Muscle of arm (tissue), 14 donors: ENCODE results near the gene F12. TPM values are rescaled to one million over a fixed set of nuclear protein-coding genes. Genes with fewer than 3 reads are reported as not detected.
A peak's percentile ranks its signal among the peaks of the same experiment; 100 is the strongest.

Experiments used
- DNase-seq: peaks from one replicate; pipeline ENCODE4 v3.0.0-alpha.2; 2013
- long read RNA-seq, 11 donors: transcript quantifications; one replicate each; lab custom pipeline, GENCODE V29; 2026
- polyA plus RNA-seq, 12 donors: library from polyadenylated mRNA; unstranded; fragments of 120-200 nt; gene quantifications; one replicate each; pipeline ENCODE4 v1.2.1, GENCODE V29; 2013; ENCODE audit not compliant: insufficient read length in 12 of 12

Gene F12
- 1 to 10 TPM in 2 of 12 donors, under 1 TPM in 8, not detected in 2; 0.23 to 1.8 (median 0.39) TPM for polyA plus RNA-seq
- long read RNA-seq, donor 1, partial matches to known transcripts, result 0 of 3 reads
- long read RNA-seq, donor 1, other reads (novel, unspliced or antisense), result 0 of 3 reads
- long read RNA-seq, donor 2, result 0 reads
- long read RNA-seq, donor 3, result 0 reads
- long read RNA-seq, donor 4, result 0 reads
- long read RNA-seq, donor 5, result 0 reads
- long read RNA-seq, donor 6, result 0 reads
- long read RNA-seq, donor 7, result 0 reads
- long read RNA-seq, donor 8, result 0 reads
- long read RNA-seq, donor 9, result 0 reads
- long read RNA-seq, donor 10, result 0 reads
- long read RNA-seq, donor 11, result 0 reads

GRCh38 chr5:177409043-177409801 is at the start of gene F12:
Gene F12 (minus strand): TSS chr5:177409564. CDS start chr5:177409527, 37 bp downstream.
- no peak for DNase-seq

- no peak for DNase-seq
These were observed 49.6 kb upstream of the F12 start for GRCh38 chr5:177458912-177459350.

- DNase-seq, result no peak
These were observed 48.7 kb upstream of the F12 start for GRCh38 chr5:177457852-177458681.

GRCh38 chr5:177456976-177457851 is 47.9 kb upstream of the F12 start:
- DNase-seq, result peak; percentile 87

- DNase-seq, result no peak
These were observed 47.2 kb upstream of the F12 start for GRCh38 chr5:177456591-177456964.

GRCh38 chr5:177455661-177456590 is 46.6 kb upstream of the F12 start:
- DNase-seq, result peak; percentile 91

GRCh38 chr5:177455036-177455660 is 45.8 kb upstream of the F12 start:
- peak; percentile 66 for DNase-seq

GRCh38 chr5:177454397-177455035 is 45.2 kb upstream of the F12 start:
- DNase-seq, result peak; percentile 87

- no peak for DNase-seq
These were observed 44.6 kb upstream of the F12 start for GRCh38 chr5:177453852-177454396.

GRCh38 chr5:177452688-177453638 is 43.6 kb upstream of the F12 start:
- no peak for DNase-seq

- no peak for DNase-seq
These were observed 41.5 kb upstream of the F12 start for GRCh38 chr5:177450667-177451424.

- no peak for DNase-seq
These were observed 40.0 kb upstream of the F12 start for GRCh38 chr5:177449140-177450061.

GRCh38 chr5:177448244-177448950 is 39.0 kb upstream of the F12 start:
- DNase-seq, result no peak

GRCh38 chr5:177447611-177448243 is 38.4 kb upstream of the F12 start:
- DNase-seq, result no peak
